Measurements from ENCODE around the gene PARVA. TPM values are rescaled to one million over a fixed set of nuclear protein-coding genes. Genes with fewer than 3 reads are reported as not detected.

Gene PARVA
- total RNA-seq, 1 experiment from 2014 or later, result 29.1 TPM

GRCh38 chr11:12565406-12565805, 188.0 kb downstream of the PARVA start:
- no TSS peak for BruUV-seq (replicated peaks)
- no peak overlapping the region for H3K27ac ChIP-seq (ENCODE audit: low read length)
- POLR2A ChIA-PET, result no interaction called here

GRCh38 chr11:12567746-12568460, 190.5 kb downstream of the PARVA start:
- ATAC-seq (no peak), DNase-seq (ENCODE audit: low read depth, low spot score) (no peak)
- no TSS peak for BruUV-seq (replicated peaks)
- in situ Hi-C loops (cut with HindIII; ENCODE audit: low pct_unique_long_range_greater_than_20kb, low sequenced_read_pairs) (no loop called here), intact Hi-C loops (cut with micrococcal nuclease; ENCODE audit: unreplicated experiment) (no loop called here)
- H3K9me3 ChIP-seq (ENCODE audit: control insufficient read depth, insufficient read depth, low read depth, low read length), result no peaks in the 10 kb centered on the region
- no peaks in the 10 kb centered on the region for H3K36me3 ChIP-seq (ENCODE audit: control insufficient read depth, insufficient read depth, low read length)
- H3K27ac ChIP-seq (ENCODE audit: low read length), result no peak overlapping the region
- peaks cover 4% of the 10 kb centered on the region; the same call in 1 of the 2 replicates for H3K27me3 ChIP-seq (ENCODE audit: control insufficient read depth, insufficient read depth, low read length)
- no peaks in the 10 kb centered on the region for H3K4me1 ChIP-seq (ENCODE audit: control insufficient read depth, insufficient read depth, low read length)
- no peak overlapping the region for H3K4me3 ChIP-seq (ENCODE audit: low read depth in 2 of 2, low read length in 2 of 2)
- ChIA-PET POLR2A (no interaction called here), CTCF (no interaction called here)
- no peak for TF ChIP-seq TCF7L2 (IDR thresholded peaks at IDR 0.05; ENCODE audit: low read depth, low read length)
- no peak for TF ChIP-seq POLR2AphosphoS5 (IDR thresholded peaks at IDR 0.05; ENCODE audit: low read depth, low read length)

More at GRCh38 chr11:12565406-12565805, 188.0 kb downstream of the PARVA start:
- Histone ChIP-seq H3K4me3 (ENCODE audit: low read depth in 2 of 2, low read length in 2 of 2) (no peak overlapping the region), H3K27me3 (ENCODE audit: control insufficient read depth, insufficient read depth, low read length) (no peaks in the 10 kb centered on the region), H3K9me3 (ENCODE audit: control insufficient read depth, insufficient read depth, low read depth, low read length) (no peaks in the 10 kb centered on the region), H3K36me3 (ENCODE audit: control insufficient read depth, insufficient read depth, low read length) (no peaks in the 10 kb centered on the region), H3K4me1 (ENCODE audit: control insufficient read depth, insufficient read depth, low read length) (no peaks in the 10 kb centered on the region)
- TF ChIP-seq REST (IDR thresholded peaks at IDR 0.05; ENCODE audit: insufficient read depth in 1 of 2, low read depth in 2 of 2, low read length in 1 of 2) (no peak), TCF7L2 (IDR thresholded peaks at IDR 0.05; ENCODE audit: low read depth, low read length) (no peak), POLR2AphosphoS5 (IDR thresholded peaks at IDR 0.05; ENCODE audit: low read depth, low read length) (no peak), CTCF (IDR thresholded peaks at IDR 0.05) (no peak), SIN3A (IDR thresholded peaks at IDR 0.05; ENCODE audit: borderline replicate concordance, insufficient read depth, low read depth, low read length) (no peak)
- DNase-seq (ENCODE audit: low read depth, low spot score), result no peak
- intact Hi-C loops (cut with micrococcal nuclease; ENCODE audit: unreplicated experiment) (no loop called here), in situ Hi-C loops (cut with HindIII; ENCODE audit: low pct_unique_long_range_greater_than_20kb, low sequenced_read_pairs) (no loop called here)
- CTCF ChIA-PET, result no interaction called here
- ATAC-seq, result no peak

All from Panc1 (cell line).